ENCODE data around the gene THTPA. TPM values are rescaled to one million over a fixed set of nuclear protein-coding genes. Genes with fewer than 3 reads are reported as not detected.
A peak's percentile ranks its signal among the peaks of the same experiment; 100 is the strongest.
"Not testable (repeated sequence)": the region's sequence is repeated elsewhere in the genome, so short reads cannot be mapped to it uniquely, and the experiment has no call there.

Gene THTPA
- total RNA-seq, 1 donor from 2014 or later, result 11.8 TPM

DNA sequence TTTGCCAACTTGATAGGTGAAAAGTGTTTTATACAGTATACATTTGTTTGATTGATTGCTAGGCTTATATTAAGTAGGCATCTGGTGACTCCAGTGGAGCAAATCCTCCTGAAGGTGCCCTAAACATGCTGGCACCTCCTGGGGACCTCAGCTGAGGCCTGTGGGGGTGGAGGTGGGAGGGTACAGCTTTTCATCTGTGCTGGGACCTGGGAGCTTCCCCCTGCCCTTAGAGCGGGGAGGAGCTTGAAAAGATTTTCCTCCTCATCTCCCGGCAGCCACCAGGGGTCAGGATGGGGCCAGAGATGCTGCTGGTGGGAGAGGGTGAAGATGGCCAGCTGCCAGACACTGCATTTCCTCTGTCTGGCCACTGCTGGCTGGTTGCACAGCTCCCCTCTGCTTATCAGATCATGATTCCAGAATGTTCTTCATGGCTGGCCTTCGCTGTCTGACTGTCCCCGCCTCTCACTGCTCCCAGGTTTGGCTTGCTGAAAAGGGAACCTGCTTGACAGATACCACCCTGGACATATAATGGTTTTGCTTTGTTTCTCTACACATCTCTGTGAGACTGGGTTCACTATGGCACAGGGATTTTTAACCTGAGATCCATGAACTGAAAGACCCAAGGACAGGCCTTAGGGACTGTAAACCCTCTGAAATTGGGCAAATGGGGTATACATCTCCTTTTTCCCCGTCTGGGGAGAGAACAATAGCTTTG, 33.0 kb downstream of the THTPA start:
- TF ChIP-seq, protein P1, sequence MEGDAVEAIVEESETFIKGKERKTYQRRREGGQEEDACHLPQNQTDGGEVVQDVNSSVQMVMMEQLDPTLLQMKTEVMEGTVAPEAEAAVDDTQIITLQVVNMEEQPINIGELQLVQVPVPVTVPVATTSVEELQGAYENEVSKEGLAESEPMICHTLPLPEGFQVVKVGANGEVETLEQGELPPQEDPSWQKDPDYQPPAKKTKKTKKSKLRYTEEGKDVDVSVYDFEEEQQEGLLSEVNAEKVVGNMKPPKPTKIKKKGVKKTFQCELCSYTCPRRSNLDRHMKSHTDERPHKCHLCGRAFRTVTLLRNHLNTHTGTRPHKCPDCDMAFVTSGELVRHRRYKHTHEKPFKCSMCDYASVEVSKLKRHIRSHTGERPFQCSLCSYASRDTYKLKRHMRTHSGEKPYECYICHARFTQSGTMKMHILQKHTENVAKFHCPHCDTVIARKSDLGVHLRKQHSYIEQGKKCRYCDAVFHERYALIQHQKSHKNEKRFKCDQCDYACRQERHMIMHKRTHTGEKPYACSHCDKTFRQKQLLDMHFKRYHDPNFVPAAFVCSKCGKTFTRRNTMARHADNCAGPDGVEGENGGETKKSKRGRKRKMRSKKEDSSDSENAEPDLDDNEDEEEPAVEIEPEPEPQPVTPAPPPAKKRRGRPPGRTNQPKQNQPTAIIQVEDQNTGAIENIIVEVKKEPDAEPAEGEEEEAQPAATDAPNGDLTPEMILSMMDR (IDR thresholded peaks at IDR 0.05), result peak; percentile 84
- Mint-ChIP-seq H3K4me1 (ENCODE audit: low read depth) (peaks cover 3% of the 10 kb centered on the region), H3K36me3 (ENCODE audit: low read depth) (no peaks in the 10 kb centered on the region), H3K9me3 (ENCODE audit: low read depth) (peaks cover 4% of the 10 kb centered on the region), H3K4me3 (ENCODE audit: unreplicated experiment) (no peak overlapping the region), H3K27ac (ENCODE audit: unreplicated experiment) (no peak overlapping the region), H3K27me3 (ENCODE audit: low read depth) (peaks cover 28% of the 10 kb centered on the region)
- DNase-seq (ENCODE audit: low spot score), result no peak

DNA sequence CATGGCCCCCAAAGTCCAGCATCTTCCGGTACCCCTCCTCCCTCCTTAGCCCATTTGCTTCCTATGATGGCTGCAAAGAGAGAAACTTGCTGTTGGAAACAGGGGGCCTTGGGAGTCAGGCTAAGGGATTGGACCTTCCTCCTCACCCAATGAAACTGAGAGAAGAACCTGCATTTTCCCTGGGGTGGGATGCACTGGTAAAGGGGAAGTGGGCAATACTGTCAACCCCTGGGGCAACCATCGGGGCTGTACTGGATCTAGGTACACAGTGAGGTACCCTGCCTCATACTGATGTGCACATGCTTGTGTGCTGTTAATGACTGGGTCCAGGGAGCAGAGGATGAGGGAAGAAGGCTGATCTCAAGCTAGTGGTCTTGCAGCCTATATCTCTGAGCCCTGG, 33.5 kb downstream of the THTPA start:
- Mint-ChIP-seq H3K4me1 (ENCODE audit: low read depth) (peaks cover 3% of the 10 kb centered on the region), H3K9me3 (ENCODE audit: low read depth) (peaks cover 4% of the 10 kb centered on the region), H3K27ac (ENCODE audit: unreplicated experiment) (no peak overlapping the region), H3K36me3 (ENCODE audit: low read depth) (no peaks in the 10 kb centered on the region), H3K27me3 (ENCODE audit: low read depth) (peaks cover 28% of the 10 kb centered on the region), H3K4me3 (ENCODE audit: unreplicated experiment) (no peak overlapping the region)
- DNase-seq (ENCODE audit: low spot score), result no peak
- TF ChIP-seq, protein P1 (IDR thresholded peaks at IDR 0.05), result no peak

DNA sequence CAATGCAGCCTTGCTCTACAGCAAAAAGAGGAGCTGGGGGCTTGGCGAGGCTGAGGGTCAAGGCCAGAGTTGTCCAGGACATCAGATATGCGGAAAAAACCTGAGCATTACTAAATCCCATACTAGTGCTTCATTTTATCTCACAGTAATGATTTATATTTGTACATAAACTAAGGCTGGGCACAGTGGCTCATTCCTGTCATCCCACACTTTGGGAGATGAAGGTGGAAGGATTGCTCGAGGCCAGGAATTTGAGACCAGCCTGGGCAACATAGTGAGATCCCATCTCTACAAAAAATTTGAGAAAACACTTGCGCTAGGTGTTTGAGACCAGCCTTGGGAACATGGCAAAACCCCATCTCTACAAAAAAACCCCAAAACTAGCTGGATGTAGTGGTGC, 34.1 kb downstream of the THTPA start:
- DNase-seq (ENCODE audit: low spot score), result no peak
- TF ChIP-seq, protein P1 (IDR thresholded peaks at IDR 0.05), result no peak
- Mint-ChIP-seq H3K27me3 (ENCODE audit: low read depth) (peaks cover 31% of the 10 kb centered on the region), H3K27ac (ENCODE audit: unreplicated experiment) (no peak overlapping the region), H3K4me1 (ENCODE audit: low read depth) (peaks cover 3% of the 10 kb centered on the region), H3K9me3 (ENCODE audit: low read depth) (peaks cover 4% of the 10 kb centered on the region), H3K4me3 (ENCODE audit: unreplicated experiment) (no peak overlapping the region), H3K36me3 (ENCODE audit: low read depth) (no peaks in the 10 kb centered on the region)

DNA sequence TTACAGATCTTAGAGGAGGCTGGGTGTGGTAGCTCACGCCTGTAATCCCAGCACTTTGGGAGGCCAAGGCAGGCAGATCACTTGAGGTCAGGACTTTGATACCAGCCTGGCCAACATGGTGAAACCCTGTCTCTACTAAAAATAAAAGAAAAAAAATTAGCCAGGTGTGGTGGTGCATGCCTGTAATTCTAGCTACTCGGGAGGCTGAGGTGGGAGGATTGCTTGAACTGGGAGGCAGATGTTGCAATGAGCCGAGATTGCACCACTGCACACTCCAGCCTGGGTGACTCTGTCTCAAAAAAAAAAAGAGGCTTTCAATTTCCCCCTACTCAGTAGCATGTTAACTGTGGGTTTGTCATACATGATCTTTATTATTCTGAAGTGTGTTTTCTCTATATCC, 38.1 kb downstream of the THTPA start:
- not testable (repeated sequence) for DNase-seq (ENCODE audit: low spot score); H3K9me3 Mint-ChIP-seq (ENCODE audit: low read depth); H3K27ac Mint-ChIP-seq (ENCODE audit: unreplicated experiment); H3K4me3 Mint-ChIP-seq (ENCODE audit: unreplicated experiment); H3K4me1 Mint-ChIP-seq (ENCODE audit: low read depth); H3K36me3 Mint-ChIP-seq (ENCODE audit: low read depth)
- peaks cover 26% of the 10 kb centered on the region for H3K27me3 Mint-ChIP-seq (ENCODE audit: low read depth)

DNA sequence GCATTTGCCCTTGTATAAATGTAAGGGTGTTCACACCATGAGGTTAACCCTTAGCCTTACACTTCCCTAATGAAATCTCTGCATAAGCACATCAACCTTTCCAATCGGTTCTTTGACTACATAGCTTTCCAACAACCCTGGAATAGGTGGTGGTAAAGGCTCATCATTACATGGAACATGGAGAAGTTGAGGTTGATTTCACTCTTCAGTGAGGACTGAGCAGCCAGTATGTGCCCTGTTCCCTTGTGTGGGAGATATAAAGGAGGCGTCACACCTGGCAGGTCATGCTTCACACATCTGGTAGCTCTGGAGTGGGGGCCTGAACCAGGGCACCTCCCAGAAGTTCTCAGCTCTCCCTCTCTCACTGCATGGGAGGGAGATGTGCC, 44.2 kb downstream of the THTPA start:
- peaks cover 7% of the 10 kb centered on the region for H3K9me3 Mint-ChIP-seq (ENCODE audit: low read depth)
- no peaks in the 10 kb centered on the region for H3K4me1 Mint-ChIP-seq (ENCODE audit: low read depth)
- DNase-seq (ENCODE audit: low spot score), result no peak
- peaks cover 1% of the 10 kb centered on the region for H3K36me3 Mint-ChIP-seq (ENCODE audit: low read depth)
- no peak overlapping the region for H3K27ac Mint-ChIP-seq (ENCODE audit: unreplicated experiment)
- TF ChIP-seq, protein P1 (IDR thresholded peaks at IDR 0.05), result no peak
- H3K27me3 Mint-ChIP-seq (ENCODE audit: low read depth), result peaks cover 20% of the 10 kb centered on the region
- no peak overlapping the region for H3K4me3 Mint-ChIP-seq (ENCODE audit: unreplicated experiment)

DNA sequence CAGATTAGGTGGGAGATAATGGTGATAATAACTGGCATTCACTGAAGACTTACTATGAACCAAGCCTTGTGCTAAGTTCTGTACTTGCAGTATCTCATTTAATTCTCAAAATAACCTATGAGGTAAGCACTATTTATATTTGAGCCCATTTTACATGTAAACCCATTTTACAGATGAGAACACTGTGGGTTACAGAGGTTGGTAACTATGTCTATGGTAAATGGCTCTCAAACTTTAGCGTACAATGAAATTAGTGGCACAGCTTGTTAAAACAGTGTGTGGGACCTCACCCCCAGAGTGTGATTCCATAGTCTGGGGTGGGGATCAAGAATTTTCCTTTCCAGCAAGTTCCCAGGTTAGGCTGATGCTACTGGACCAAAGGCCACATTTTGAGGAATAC, 44.7 kb downstream of the THTPA start:
- Mint-ChIP-seq H3K4me1 (ENCODE audit: low read depth) (peaks cover 3% of the 10 kb centered on the region), H3K9me3 (ENCODE audit: low read depth) (peaks cover 7% of the 10 kb centered on the region), H3K36me3 (ENCODE audit: low read depth) (peaks cover 1% of the 10 kb centered on the region), H3K27me3 (ENCODE audit: low read depth) (peaks cover 20% of the 10 kb centered on the region), H3K27ac (ENCODE audit: unreplicated experiment) (no peak overlapping the region), H3K4me3 (ENCODE audit: unreplicated experiment) (no peak overlapping the region)
- DNase-seq (ENCODE audit: low spot score), result no peak
- TF ChIP-seq, protein P1 (IDR thresholded peaks at IDR 0.05), result no peak

All from chondrocyte (in vitro differentiated cells).